CD14-positive monocyte (primary cell): Measurements from ENCODE around the gene JAG2. TPM values are rescaled to one million over a fixed set of nuclear protein-coding genes. Genes with fewer than 3 reads are reported as not detected.
A peak's percentile ranks its signal among the peaks of the same experiment; 100 is the strongest.

Source experiments
- DNase-seq, 3 donors: peaks; one replicate each; pipeline ENCODE4 v3.0.0-alpha.2; 2011 to 2022
- H2AFZ ChIP-seq: 2 replicates; pipeline ENCODE4 v1.6.0; 2012; ENCODE audit warnings: mild to moderate bottlenecking, low read depth, low read length, inconsistent platforms; ENCODE audit not compliant: insufficient read depth, poor library complexity, severe bottlenecking
- H3K27ac ChIP-seq, 2 donors: 1 replicate in 1 of 2; 2 replicates in 1 of 2; pipeline ENCODE4 v1.5.1; 2012 to 2013; ENCODE audit warnings: low read length in 2 of 2, control low read depth in 1 of 2, inconsistent platforms in 1 of 2, low read depth in 1 of 2, mild to moderate bottlenecking in 1 of 2
- H3K27me3 ChIP-seq, 2 donors: one replicate each; pipeline versions ENCODE4 v1.6.0 to v1.6.1; 2011 to 2013; ENCODE audit warnings: low read length in 2 of 2; ENCODE audit not compliant: control insufficient read depth in 2 of 2, insufficient read depth in 2 of 2
- H3K36me3 ChIP-seq, 2 donors: replicated peaks in 1 of 2; 1 replicate in 1 of 2; 2 replicates in 1 of 2; pipeline versions ENCODE4 v1.5.1 to v1.6.1; 2012 to 2013; ENCODE audit warnings: low read length in 2 of 2, control low read depth in 1 of 2, inconsistent platforms in 1 of 2, mild to moderate bottlenecking in 1 of 2; ENCODE audit not compliant: insufficient read depth in 2 of 2, control insufficient read depth in 1 of 2
- H3K4me1 ChIP-seq, 2 donors: 1 replicate in 1 of 2; 2 replicates in 1 of 2; pipeline versions ENCODE4 v1.5.1 to v1.6.1; 2012 to 2013; ENCODE audit warnings: low read length in 2 of 2, control low read depth in 1 of 2, inconsistent platforms in 1 of 2, mild to moderate bottlenecking in 1 of 2, moderate library complexity in 1 of 2; ENCODE audit not compliant: insufficient read depth in 2 of 2, control insufficient read depth in 1 of 2
- H3K4me2 ChIP-seq: replicated peaks from 2 replicates; pipeline ENCODE3; 2012; ENCODE audit warnings: low read length, moderate library complexity, mild to moderate bottlenecking; ENCODE audit not compliant: poor library complexity, severe bottlenecking; ENCODE audit errors: extremely low read depth
- H3K4me3 ChIP-seq, 3 experiments: fragments of 200-600 bp in 1 of 3; sonication (generic) in 1 of 3; replicated peaks in 1 of 3; 1 replicate in 2 of 3; 2 replicates in 1 of 3; pipeline ENCODE4 v1.5.1; 2011 to 2013; ENCODE audit warnings: low read length in 3 of 3, mild to moderate bottlenecking in 3 of 3, control low read depth in 2 of 3, low read depth in 2 of 3, inconsistent platforms in 1 of 3, moderate library complexity in 1 of 3
- H3K79me2 ChIP-seq: 2 replicates; pipeline ENCODE4 v1.6.0; 2012; ENCODE audit warnings: mild to moderate bottlenecking, control low read depth, inconsistent platforms, low read length, moderate library complexity; ENCODE audit not compliant: insufficient read depth
- H3K9ac ChIP-seq: 2 replicates; pipeline ENCODE4 v1.6.0; 2017; ENCODE audit warnings: low read length, mild to moderate bottlenecking; ENCODE audit not compliant: insufficient read depth, poor library complexity, severe bottlenecking
- H3K9me3 ChIP-seq, 2 donors: replicated peaks in 1 of 2; 1 replicate in 1 of 2; 2 replicates in 1 of 2; pipeline versions ENCODE4 v1.5.1 to v1.6.1; 2012 to 2013; ENCODE audit warnings: low read length in 2 of 2, control low read depth in 1 of 2; ENCODE audit not compliant: control insufficient read depth in 1 of 2, insufficient read depth in 1 of 2
- H4K20me1 ChIP-seq: 2 replicates; pipeline ENCODE4 v1.6.0; 2012; ENCODE audit warnings: mild to moderate bottlenecking, low read length, control low read depth, moderate library complexity; ENCODE audit not compliant: insufficient read depth
- H3K27ac Mint-ChIP-seq, 7 donors: one replicate each; pipeline ENCODE4 v1.8.0; 2020; ENCODE audit warnings: mild to moderate bottlenecking in 7 of 7, mixed read lengths in 7 of 7, moderate library complexity in 6 of 7, inconsistent platforms in 2 of 7
- H3K27me3 Mint-ChIP-seq, 3 donors: one replicate each; pipeline ENCODE4 v1.8.0; 2021 to 2022; ENCODE audit warnings: low read depth in 3 of 3, mild to moderate bottlenecking in 3 of 3, mixed read lengths in 3 of 3, moderate library complexity in 3 of 3, inconsistent platforms in 1 of 3
- H3K36me3 Mint-ChIP-seq, 2 donors: one replicate each; pipeline ENCODE4 v1.8.0; 2020; ENCODE audit warnings: mixed read lengths in 2 of 2, inconsistent platforms in 1 of 2, mild to moderate bottlenecking in 1 of 2
- H3K4me1 Mint-ChIP-seq: one replicate; pipeline ENCODE4 v1.8.0; 2020; ENCODE audit warnings: mild to moderate bottlenecking, mixed read lengths
- H3K4me3 Mint-ChIP-seq, 2 donors: one replicate each; pipeline ENCODE4 v1.8.0; 2020; ENCODE audit warnings: mild to moderate bottlenecking in 2 of 2, mixed read lengths in 2 of 2, moderate library complexity in 1 of 2
- H3K9me3 Mint-ChIP-seq, 7 donors: one replicate each; pipeline ENCODE4 v1.8.0; 2020 to 2022; ENCODE audit warnings: mixed read lengths in 7 of 7, mild to moderate bottlenecking in 6 of 7, moderate library complexity in 6 of 7, inconsistent platforms in 2 of 7
- WGBS: methylation state at CpG from one replicate; pipeline ENCODE4 v1.1.5; 2013; ENCODE audit warnings: missing lambda C conversion rate; ENCODE audit not compliant: insufficient coverage; 5-methylcytosine and 5-hydroxymethylcytosine counted together
- intact Hi-C, 2 donors: fragments of 100-400 bp; cut with micrococcal nuclease; formaldehyde crosslinking; loops; one replicate each; pipeline versions ENCODE4 v1.15.0 to v1.15.1; 2023
- polyA plus RNA-seq, 3 donors: library from polyadenylated mRNA; depleted of rRNA in 1 of 3; unstranded in 2 of 3; stranded (reverse) in 1 of 3; fragments of 300-500 nt in 2 of 3; fragments of >200 nt in 1 of 3; fragmentation: Illumina TruSeq in 2 of 3; gene quantifications; 1 replicate in 2 of 3; 2 replicates in 1 of 3; pipeline ENCODE4 v1.2.3, GENCODE V29; 2012 to 2021
- TF ChIP-seq, protein P1 (sequence below): fragments of 200-600 bp; IDR thresholded peaks from one replicate; pipeline ENCODE4 v1.8.0; 2022; ENCODE audit warnings: antibody characterized with exemption, mild to moderate bottlenecking

Gene JAG2
- polyA plus RNA-seq, 3 donors, result 1.2 TPM; not detected in 2

DNA sequence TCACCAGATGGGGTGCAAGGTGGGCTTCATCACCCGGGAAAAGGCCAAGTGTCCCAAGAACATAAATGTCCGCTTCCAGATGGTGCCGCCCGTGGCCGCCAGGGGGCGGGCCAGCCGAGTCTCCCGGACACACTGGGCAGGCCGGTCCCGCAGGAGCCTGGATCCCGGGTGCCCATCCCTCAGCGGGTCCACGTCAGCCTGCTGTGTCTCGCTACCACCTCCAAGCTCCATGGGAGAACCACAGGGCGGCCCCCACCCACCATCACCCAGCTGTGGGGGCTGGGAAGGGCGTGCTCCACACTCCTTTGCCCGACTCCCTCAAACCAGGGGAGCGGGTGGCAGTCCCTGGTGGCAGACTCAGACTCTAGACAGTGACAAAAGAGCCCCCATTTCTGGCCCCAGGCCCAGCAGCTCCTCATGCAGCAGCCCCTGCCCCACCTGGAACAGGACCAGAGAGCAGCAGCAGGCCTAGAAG, 34.5 kb upstream of the JAG2 start:
- Histone ChIP-seq H4K20me1 (no peaks in the 10 kb centered on the region), H3K9ac (no peak overlapping the region), H3K9me3 (no peaks in the 10 kb centered on the region), H3K79me2 (no peaks in the 10 kb centered on the region), H2AFZ (peak overlapping the region; percentile 35), H3K27me3 (peaks cover 0 to 52% of the 10 kb centered on the region in 2 donors), H3K27ac (no peak overlapping the region), H3K36me3 (no peaks in the 10 kb centered on the region), H3K4me2 (peak overlapping the region; percentile 14), H3K4me3 (no peak overlapping the region), H3K4me1 (peaks cover 21 to 25% of the 10 kb centered on the region in 2 donors)
- Mint-ChIP-seq H3K4me1 (peaks cover 19% of the 10 kb centered on the region), H3K9me3 (peaks cover 0 to 4% (median 0%) of the 10 kb centered on the region in 7 donors), H3K27ac (no peak overlapping the region), H3K27me3 (peaks cover 38 to 69% (median 38%) of the 10 kb centered on the region in 3 donors), H3K36me3 (no peaks in the 10 kb centered on the region), H3K4me3 (no peak overlapping the region)
- intact Hi-C loops, result loop anchor here (2.0 to 5.0 kb wide), 2 partner anchors 150 to 324 kb away; partner anchors contain the start of gene TMEM121 (in 1 of the 2)
- 10% methylated on average over 18 of the region's 18 CpGs for WGBS
- TF ChIP-seq, protein P1, sequence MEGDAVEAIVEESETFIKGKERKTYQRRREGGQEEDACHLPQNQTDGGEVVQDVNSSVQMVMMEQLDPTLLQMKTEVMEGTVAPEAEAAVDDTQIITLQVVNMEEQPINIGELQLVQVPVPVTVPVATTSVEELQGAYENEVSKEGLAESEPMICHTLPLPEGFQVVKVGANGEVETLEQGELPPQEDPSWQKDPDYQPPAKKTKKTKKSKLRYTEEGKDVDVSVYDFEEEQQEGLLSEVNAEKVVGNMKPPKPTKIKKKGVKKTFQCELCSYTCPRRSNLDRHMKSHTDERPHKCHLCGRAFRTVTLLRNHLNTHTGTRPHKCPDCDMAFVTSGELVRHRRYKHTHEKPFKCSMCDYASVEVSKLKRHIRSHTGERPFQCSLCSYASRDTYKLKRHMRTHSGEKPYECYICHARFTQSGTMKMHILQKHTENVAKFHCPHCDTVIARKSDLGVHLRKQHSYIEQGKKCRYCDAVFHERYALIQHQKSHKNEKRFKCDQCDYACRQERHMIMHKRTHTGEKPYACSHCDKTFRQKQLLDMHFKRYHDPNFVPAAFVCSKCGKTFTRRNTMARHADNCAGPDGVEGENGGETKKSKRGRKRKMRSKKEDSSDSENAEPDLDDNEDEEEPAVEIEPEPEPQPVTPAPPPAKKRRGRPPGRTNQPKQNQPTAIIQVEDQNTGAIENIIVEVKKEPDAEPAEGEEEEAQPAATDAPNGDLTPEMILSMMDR, result peak; percentile 98
- DNase-seq, result peak; percentile 42 to 59 (median 57)

DNA sequence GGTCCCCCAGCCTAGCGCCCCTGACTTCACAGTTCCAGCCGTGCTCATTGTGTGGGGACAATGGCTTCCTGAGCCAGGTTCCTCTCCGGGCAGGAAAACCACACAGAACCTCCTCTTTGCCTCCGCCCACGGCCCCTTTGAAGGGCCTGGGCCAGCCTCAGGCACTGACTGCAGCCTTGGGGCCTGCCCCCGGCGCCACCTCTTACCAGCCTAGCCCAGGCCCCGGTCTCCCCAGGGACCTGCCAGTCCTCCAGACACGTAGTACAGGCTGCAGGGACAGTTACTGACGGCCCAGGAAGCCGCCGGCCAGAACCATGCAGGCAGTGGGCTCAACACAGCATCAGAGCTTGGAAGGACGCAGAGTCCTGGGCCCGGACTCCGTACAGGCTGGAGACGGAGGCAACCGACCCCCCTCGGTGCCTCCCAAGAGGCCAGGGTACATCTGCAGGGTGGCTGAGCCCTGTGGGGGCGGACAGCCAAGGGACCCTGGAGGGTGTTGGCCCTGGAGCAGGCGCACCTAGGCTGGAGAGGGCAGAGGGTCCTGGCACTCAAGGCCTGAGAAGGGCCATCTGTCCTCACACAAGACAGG, 33.4 kb upstream of the JAG2 start:
- Histone ChIP-seq H3K27ac (no peak overlapping the region), H4K20me1 (no peaks in the 10 kb centered on the region), H3K79me2 (no peaks in the 10 kb centered on the region), H3K4me3 (peak overlapping the region in 2 of 3 experiments; percentile 20 to 58), H3K36me3 (no peaks in the 10 kb centered on the region), H3K27me3 (peaks cover 4 to 62% of the 10 kb centered on the region in 2 donors), H3K4me1 (peaks cover 21 to 25% of the 10 kb centered on the region in 2 donors), H3K9me3 (no peaks in the 10 kb centered on the region), H2AFZ (peak overlapping the region; percentile 79), H3K4me2 (peak overlapping the region; percentile 67), H3K9ac (peak overlapping the region; percentile 38)
- H3K27me3 Mint-ChIP-seq, result peaks cover 47 to 80% (median 48%) of the 10 kb centered on the region in 3 donors
- TF ChIP-seq, protein P1, result no peak
- H3K4me3 Mint-ChIP-seq, result peak overlapping the region; percentile 66 to 90
- H3K9me3 Mint-ChIP-seq, result peaks cover 0 to 4% (median 0%) of the 10 kb centered on the region in 7 donors
- H3K27ac Mint-ChIP-seq, result peak overlapping the region in 2 of 7 donors; percentile 46 to 58
- intact Hi-C loops, result loop anchor here (2.0 to 5.0 kb wide), 2 partner anchors 151 to 325 kb away; partner anchors contain the start of gene TMEM121 (in 1 of the 2)
- WGBS, result 20% methylated on average over 20 of the region's 20 CpGs
- peak; percentile 37 to 45 (median 39) for DNase-seq
- H3K4me1 Mint-ChIP-seq, result peaks cover 19% of the 10 kb centered on the region
- no peaks in the 10 kb centered on the region for H3K36me3 Mint-ChIP-seq
